SK-N-SH (cell line): ENCODE data around the gene MEF2C.

Source experiments
- CTCF ChIP-seq: fragments of 200-600 bp; sonication (generic); IDR thresholded peaks from 2 replicates; pipeline ENCODE4 v1.6.1; 2017; ENCODE audit warnings: antibody characterized with exemption, mild to moderate bottlenecking, moderate library complexity
- EP300 ChIP-seq, 2 experiments: IDR thresholded peaks; 2 replicates each; pipeline versions ENCODE4 v1.4.0 to v1.6.1; 2012; ENCODE audit warnings: borderline replicate concordance in 1 of 2, low read depth in 1 of 2, low read length in 1 of 2
- EZH2phosphoT487 ChIP-seq: fragments of 200-600 bp; sonication (generic); IDR thresholded peaks from 2 replicates; pipeline ENCODE4 v1.6.1; 2017; ENCODE audit warnings: low read depth, mixed run types, mild to moderate bottlenecking, antibody characterized with exemption, moderate library complexity, borderline replicate concordance
- FOSL2 ChIP-seq: IDR thresholded peaks from 2 replicates; pipeline ENCODE4 v1.4.0; 2012; ENCODE audit warnings: low read depth, mild to moderate bottlenecking, moderate library complexity, borderline replicate concordance
- IRF3 ChIP-seq: fragments of 150-350 bp; IDR thresholded peaks from 2 replicates; pipeline ENCODE4 v1.6.1; 2016; ENCODE audit warnings: mild to moderate bottlenecking, low read depth, low read length
- POLR2AphosphoS5 ChIP-seq: IDR thresholded peaks from 2 replicates; pipeline ENCODE4 v1.6.1; 2012; ENCODE audit warnings: low read depth, low read length
- RXRA ChIP-seq: IDR thresholded peaks from 2 replicates; pipeline ENCODE4 v1.4.0; 2012; ENCODE audit warnings: low read depth, mild to moderate bottlenecking, borderline replicate concordance
- SMC3 ChIP-seq: IDR thresholded peaks from 2 replicates; pipeline ENCODE4 v1.6.1; 2012; ENCODE audit warnings: low read depth, low read length, improper control_type of control experiment
- TF ChIP-seq, protein P1 (sequence below): IDR thresholded peaks from 2 replicates; pipeline ENCODE4 v1.4.0; 2012; ENCODE audit warnings: low read depth
- TF ChIP-seq, protein P2 (sequence below): IDR thresholded peaks from 2 replicates; pipeline ENCODE4 v1.6.1; 2012; ENCODE audit warnings: mild to moderate bottlenecking, low read depth, low read length, moderate library complexity
- TF ChIP-seq, protein P3 (sequence below): fragments of 150-350 bp; IDR thresholded peaks from 2 replicates; pipeline ENCODE4 v1.6.1; 2017; ENCODE audit warnings: antibody characterized with exemption, low read length, low read depth, borderline replicate concordance

GRCh38 chr5:88821161-88821560 is 61.8 kb downstream of the MEF2C start:
- TF ChIP-seq SMC3 (no peak), EZH2phosphoT487 (no peak), CTCF (no peak), POLR2AphosphoS5 (no peak), IRF3 (no peak), RXRA (no peak), EP300 (IDR thresholded peaks at IDR 0.05; ENCODE audit: borderline replicate concordance in 1 of 2, low read depth in 1 of 2, low read length in 1 of 2) (no peak), FOSL2 (no peak)
- TF ChIP-seq, protein P1, sequence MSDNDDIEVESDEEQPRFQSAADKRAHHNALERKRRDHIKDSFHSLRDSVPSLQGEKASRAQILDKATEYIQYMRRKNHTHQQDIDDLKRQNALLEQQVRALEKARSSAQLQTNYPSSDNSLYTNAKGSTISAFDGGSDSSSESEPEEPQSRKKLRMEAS: no peak
- TF ChIP-seq, protein P2, sequence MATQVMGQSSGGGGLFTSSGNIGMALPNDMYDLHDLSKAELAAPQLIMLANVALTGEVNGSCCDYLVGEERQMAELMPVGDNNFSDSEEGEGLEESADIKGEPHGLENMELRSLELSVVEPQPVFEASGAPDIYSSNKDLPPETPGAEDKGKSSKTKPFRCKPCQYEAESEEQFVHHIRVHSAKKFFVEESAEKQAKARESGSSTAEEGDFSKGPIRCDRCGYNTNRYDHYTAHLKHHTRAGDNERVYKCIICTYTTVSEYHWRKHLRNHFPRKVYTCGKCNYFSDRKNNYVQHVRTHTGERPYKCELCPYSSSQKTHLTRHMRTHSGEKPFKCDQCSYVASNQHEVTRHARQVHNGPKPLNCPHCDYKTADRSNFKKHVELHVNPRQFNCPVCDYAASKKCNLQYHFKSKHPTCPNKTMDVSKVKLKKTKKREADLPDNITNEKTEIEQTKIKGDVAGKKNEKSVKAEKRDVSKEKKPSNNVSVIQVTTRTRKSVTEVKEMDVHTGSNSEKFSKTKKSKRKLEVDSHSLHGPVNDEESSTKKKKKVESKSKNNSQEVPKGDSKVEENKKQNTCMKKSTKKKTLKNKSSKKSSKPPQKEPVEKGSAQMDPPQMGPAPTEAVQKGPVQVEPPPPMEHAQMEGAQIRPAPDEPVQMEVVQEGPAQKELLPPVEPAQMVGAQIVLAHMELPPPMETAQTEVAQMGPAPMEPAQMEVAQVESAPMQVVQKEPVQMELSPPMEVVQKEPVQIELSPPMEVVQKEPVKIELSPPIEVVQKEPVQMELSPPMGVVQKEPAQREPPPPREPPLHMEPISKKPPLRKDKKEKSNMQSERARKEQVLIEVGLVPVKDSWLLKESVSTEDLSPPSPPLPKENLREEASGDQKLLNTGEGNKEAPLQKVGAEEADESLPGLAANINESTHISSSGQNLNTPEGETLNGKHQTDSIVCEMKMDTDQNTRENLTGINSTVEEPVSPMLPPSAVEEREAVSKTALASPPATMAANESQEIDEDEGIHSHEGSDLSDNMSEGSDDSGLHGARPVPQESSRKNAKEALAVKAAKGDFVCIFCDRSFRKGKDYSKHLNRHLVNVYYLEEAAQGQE: no peak
- TF ChIP-seq, protein P3, sequence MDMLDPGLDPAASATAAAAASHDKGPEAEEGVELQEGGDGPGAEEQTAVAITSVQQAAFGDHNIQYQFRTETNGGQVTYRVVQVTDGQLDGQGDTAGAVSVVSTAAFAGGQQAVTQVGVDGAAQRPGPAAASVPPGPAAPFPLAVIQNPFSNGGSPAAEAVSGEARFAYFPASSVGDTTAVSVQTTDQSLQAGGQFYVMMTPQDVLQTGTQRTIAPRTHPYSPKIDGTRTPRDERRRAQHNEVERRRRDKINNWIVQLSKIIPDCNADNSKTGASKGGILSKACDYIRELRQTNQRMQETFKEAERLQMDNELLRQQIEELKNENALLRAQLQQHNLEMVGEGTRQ: no peak
